Psoas muscle (tissue), 8 donors: ENCODE results near the gene AP1AR. TPM values are rescaled to one million over a fixed set of nuclear protein-coding genes. Genes with fewer than 3 reads are reported as not detected.

Experiments
- ATAC-seq, 4 donors: fragments of 200-7000 bp; cut with Tn5 transposase; one replicate each; pipeline ENCODE4 v1.9.1; 2020; ENCODE audit warnings: moderate library complexity in 3 of 4, mild to moderate bottlenecking in 2 of 4
- DNase-seq, 2 donors: peaks; one replicate each; pipeline ENCODE4 v3.0.0-alpha.2; 2020
- H3K27ac ChIP-seq: fragments of 200-600 bp; one replicate; pipeline ENCODE4 v1.8.0; 2022
- H3K27me3 ChIP-seq, 3 donors: fragments of 200-600 bp in 1 of 3; one replicate each; pipeline versions ENCODE4 v1.6.1 to v1.8.0; 2013 to 2022; ENCODE audit warnings: low read length in 2 of 3, mild to moderate bottlenecking in 2 of 3, moderate library complexity in 1 of 3; ENCODE audit not compliant: insufficient read depth in 3 of 3
- H3K36me3 ChIP-seq, 2 donors: fragments of 200-600 bp in 1 of 2; one replicate each; pipeline versions ENCODE4 v1.6.1 to v1.8.0; 2013 to 2022; ENCODE audit warnings: low read depth in 1 of 2, mild to moderate bottlenecking in 1 of 2, moderate library complexity in 1 of 2; ENCODE audit not compliant: insufficient read depth in 1 of 2
- H3K4me1 ChIP-seq: fragments of 200-600 bp; one replicate; pipeline ENCODE4 v1.8.0; 2022
- H3K4me3 ChIP-seq: fragments of 200-600 bp; one replicate; pipeline ENCODE4 v1.8.0; 2022; ENCODE audit warnings: mild to moderate bottlenecking
- H3K9me3 ChIP-seq: fragments of 200-600 bp; one replicate; pipeline ENCODE4 v1.8.0; 2022
- WGBS, 3 donors: extraction: QIAGEN DNeasy Blood & Tissue Kit; methylation state at CpG; one replicate each; pipeline versions ENCODE4 v1.1.6 to v1.1.7; 2013; 5-methylcytosine and 5-hydroxymethylcytosine counted together
- intact Hi-C, 2 donors: fragments of 100-400 bp; cut with DNase I; formaldehyde crosslinking; loops; one replicate each; pipeline versions ENCODE4 v1.11.0 to v1.14.2; 2022
- polyA plus RNA-seq, 3 donors: library from polyadenylated mRNA; stranded (reverse); fragments of 200-250 nt; gene quantifications; one replicate each; pipeline ENCODE4 v1.2.3, GENCODE V29; 2013
- total RNA-seq, 4 donors: library from RNA; stranded (reverse); fragmentation: NEBNext Ultra II Directional in 2 of 4; extraction: Animal tissue kit (Norgen Biotek cat#: 25700) in 2 of 4; gene quantifications; one replicate each; pipeline versions ENCODE4 v1.2.1 to v1.2.4, GENCODE V29; 2021 to 2023
- TF ChIP-seq, protein P1 (sequence below): fragments of 200-600 bp; IDR thresholded peaks from one replicate; pipeline ENCODE4 v1.8.0; 2022; ENCODE audit warnings: antibody characterized with exemption
- donor health status: healthy with polysubstance abuse.
- donor health status: DM: no; HTN: no; CAD: no; lungs with moderate emphysema.
- donor health status: Bipolar disorder and iron deficiency.
- donor health status: healthy.
- donor health status: DM: yes; HTN: yes; CAD: no.
- donor health status: DM: no; HTN: no; CAD: no.
- donor health status: DM: no; HTN: no; CAD: no.
- donor health status: DM: yes; HTN: yes; CAD: no.

AP1AR gene
- total and polyA plus RNA-seq, 7 donors, result 5.3 to 19.8 (median 9.9) TPM

DNA sequence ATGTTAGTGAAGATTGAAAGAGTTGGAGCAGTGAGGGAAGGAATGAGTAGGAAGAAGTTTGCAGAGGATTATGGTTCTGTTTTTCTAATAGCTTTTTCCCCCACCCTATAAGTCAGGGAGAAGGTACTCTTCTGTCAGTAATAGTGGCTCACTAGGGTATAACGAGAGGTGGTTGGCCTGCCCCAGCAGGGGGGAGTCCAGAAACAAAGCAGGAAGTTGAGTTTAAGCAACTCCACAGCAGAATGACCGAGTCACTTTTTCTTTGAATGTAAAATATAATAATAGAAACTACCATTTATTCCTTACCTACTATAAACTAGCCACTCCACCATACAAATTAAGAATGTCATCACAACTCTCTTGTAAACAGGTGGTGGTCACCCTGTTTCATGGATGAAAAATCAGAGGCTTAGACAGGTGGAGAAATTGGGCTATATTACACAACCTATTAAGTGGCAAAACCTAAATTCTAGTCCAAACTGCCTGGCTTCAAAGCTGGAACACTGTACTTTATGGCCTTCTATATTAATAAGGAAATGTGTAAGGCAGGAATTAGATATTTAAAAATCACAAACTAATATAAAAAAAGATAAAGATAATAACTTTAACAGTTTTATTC lies 21.9 kb downstream of the AP1AR start:
- WGBS, 3 donors, result 40 to 76% (median 73%) methylated on average over 2 of the region's 2 CpGs
- ATAC-seq (no peak), DNase-seq (no peak)
- H3K27ac ChIP-seq, result no peak overlapping the region
- H3K4me3 ChIP-seq, result no peak overlapping the region
- TF ChIP-seq, protein P1, sequence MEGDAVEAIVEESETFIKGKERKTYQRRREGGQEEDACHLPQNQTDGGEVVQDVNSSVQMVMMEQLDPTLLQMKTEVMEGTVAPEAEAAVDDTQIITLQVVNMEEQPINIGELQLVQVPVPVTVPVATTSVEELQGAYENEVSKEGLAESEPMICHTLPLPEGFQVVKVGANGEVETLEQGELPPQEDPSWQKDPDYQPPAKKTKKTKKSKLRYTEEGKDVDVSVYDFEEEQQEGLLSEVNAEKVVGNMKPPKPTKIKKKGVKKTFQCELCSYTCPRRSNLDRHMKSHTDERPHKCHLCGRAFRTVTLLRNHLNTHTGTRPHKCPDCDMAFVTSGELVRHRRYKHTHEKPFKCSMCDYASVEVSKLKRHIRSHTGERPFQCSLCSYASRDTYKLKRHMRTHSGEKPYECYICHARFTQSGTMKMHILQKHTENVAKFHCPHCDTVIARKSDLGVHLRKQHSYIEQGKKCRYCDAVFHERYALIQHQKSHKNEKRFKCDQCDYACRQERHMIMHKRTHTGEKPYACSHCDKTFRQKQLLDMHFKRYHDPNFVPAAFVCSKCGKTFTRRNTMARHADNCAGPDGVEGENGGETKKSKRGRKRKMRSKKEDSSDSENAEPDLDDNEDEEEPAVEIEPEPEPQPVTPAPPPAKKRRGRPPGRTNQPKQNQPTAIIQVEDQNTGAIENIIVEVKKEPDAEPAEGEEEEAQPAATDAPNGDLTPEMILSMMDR, result no peak
- H3K9me3 ChIP-seq, result no peaks in the 10 kb centered on the region
- peaks cover 0 to 19% of the 10 kb centered on the region in 2 donors for H3K36me3 ChIP-seq
- H3K4me1 ChIP-seq, result no peaks in the 10 kb centered on the region
- intact Hi-C loops, result loop anchor here in 1 of 2 donors (5.0 kb wide), 1 partner anchor 1084 kb away; no protein-coding TSS in a partner anchor
- H3K27me3 ChIP-seq, result no peaks in the 10 kb centered on the region

DNA sequence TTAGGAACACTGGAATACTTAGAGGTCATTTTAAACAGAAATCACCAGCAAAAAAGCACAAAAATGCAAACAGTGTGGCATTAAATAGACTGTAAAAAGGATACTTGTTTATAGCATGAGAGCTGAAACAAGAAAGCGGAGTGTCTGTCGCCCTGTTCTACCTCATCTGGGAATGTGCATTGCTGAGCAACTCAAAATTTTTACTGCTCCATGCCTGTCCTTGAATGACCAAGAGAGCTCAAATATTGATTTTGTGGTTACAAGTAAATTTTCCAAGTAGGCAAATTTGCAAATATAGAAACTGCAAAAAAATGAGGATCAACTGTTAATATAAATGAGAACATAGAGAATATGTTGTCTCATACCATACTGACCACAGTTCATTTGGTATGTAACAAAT lies 25.5 kb downstream of the AP1AR start:
- H3K4me3 ChIP-seq, result no peak overlapping the region
- intact Hi-C loops, result no loop called here
- H3K4me1 ChIP-seq, result no peaks in the 10 kb centered on the region
- no peaks in the 10 kb centered on the region for H3K9me3 ChIP-seq
- H3K27ac ChIP-seq, result no peak overlapping the region
- TF ChIP-seq, protein P1, result no peak
- no peaks in the 10 kb centered on the region for H3K27me3 ChIP-seq
- DNase-seq (no peak), ATAC-seq (no peak)
- 97 to 98% (median 98%) methylated on average over 2 of the region's 2 CpGs for WGBS, 3 donors
- peaks cover 0 to 43% of the 10 kb centered on the region in 2 donors for H3K36me3 ChIP-seq

DNA sequence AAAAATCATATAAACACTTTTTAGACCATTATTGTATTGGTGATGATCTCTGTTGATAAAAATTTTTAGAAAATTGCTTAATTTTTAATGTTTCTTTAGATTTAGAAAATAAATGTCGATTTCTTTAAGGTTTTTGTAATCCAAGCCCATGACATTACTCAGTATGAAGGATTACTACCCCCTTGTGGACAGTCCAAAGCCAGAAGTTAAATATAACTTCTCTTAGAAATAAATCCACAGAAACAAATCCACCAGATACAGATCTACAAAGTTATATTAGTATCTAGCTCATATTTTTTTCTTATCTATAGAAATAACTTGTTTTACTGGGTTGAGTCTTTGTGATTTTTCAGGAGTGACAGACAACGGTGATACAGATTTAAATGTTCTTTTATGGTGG lies 35.2 kb downstream of the AP1AR start:
- ATAC-seq, result peak in 3 of 4 donors; percentile 46 to 83 (median 68)
- H3K36me3 ChIP-seq, result peaks cover 0 to 49% of the 10 kb centered on the region in 2 donors
- DNase-seq, result no peak
- TF ChIP-seq, protein P1, result peak; percentile 53
- no peak overlapping the region for H3K4me3 ChIP-seq
- H3K27me3 ChIP-seq, result no peaks in the 10 kb centered on the region
- intact Hi-C loops, result no loop called here
- H3K9me3 ChIP-seq, result no peaks in the 10 kb centered on the region
- H3K4me1 ChIP-seq, result no peaks in the 10 kb centered on the region
- H3K27ac ChIP-seq, result no peak overlapping the region
- 59 to 83% (median 69%) methylated on average over 2 of the region's 2 CpGs for WGBS, 3 donors

DNA sequence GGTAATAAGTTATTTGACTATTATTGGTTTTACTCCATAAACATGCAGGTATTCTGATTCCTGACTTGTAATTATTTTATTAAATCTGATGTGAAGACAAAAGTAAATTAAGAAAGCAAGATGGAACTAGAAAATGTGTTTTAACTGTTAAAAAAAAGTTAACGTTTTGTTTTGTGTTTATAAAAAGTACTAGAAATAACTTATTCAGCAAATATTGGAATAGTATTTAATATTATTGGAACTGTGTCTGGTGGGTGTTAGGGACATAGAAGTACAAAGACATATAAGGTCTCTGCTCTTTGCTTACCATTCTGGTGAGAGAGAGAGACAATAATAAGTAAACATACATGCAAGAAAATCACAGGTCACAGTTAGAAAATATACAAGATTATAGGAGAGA lies 38.5 kb downstream of the AP1AR start:
- 87 to 98% (median 89%) methylated on average over 1 of the region's 1 CpG for WGBS, 3 donors
- Histone ChIP-seq H3K27ac (no peak overlapping the region), H3K27me3 (no peaks in the 10 kb centered on the region), H3K4me3 (no peak overlapping the region), H3K9me3 (no peaks in the 10 kb centered on the region), H3K4me1 (no peaks in the 10 kb centered on the region), H3K36me3 (peaks cover 3 to 20% of the 10 kb centered on the region in 2 donors)
- no peak for ATAC-seq
- intact Hi-C loops, result no loop called here
- no peak for DNase-seq
- TF ChIP-seq, protein P1, result no peak
